ENCODE data around the gene GOLGA6D. TPM values are rescaled to one million over a fixed set of nuclear protein-coding genes. Genes with fewer than 3 reads are reported as not detected.
"Not testable (repeated sequence)": the region's sequence is repeated elsewhere in the genome, so short reads cannot be mapped to it uniquely, and the experiment has no call there.

The GOLGA6D gene
- total RNA-seq, 1 donor from 2014 or later, result not detected

- intact Hi-C loops (cut with DNase I), result no loop called here
- H3K4me1 ChIP-seq, result no peaks in the 10 kb centered on the region
- no peak for ATAC-seq
Observed at GRCh38 chr15:75306188-75306587, 23.6 kb downstream of the GOLGA6D start.

GRCh38 chr15:75307778-75308390 is 25.2 kb downstream of the GOLGA6D start:
- Histone ChIP-seq H3K27me3 (peaks cover 10% of the 10 kb centered on the region), H3K4me3 (no peak overlapping the region), H3K27ac (no peak overlapping the region), H3K4me1 (no peaks in the 10 kb centered on the region), H3K36me3 (no peaks in the 10 kb centered on the region), H3K9me3 (no peaks in the 10 kb centered on the region)
- intact Hi-C loops (cut with DNase I), result no loop called here
- peak; percentile 72 for DNase-seq
- TF ChIP-seq CTCF (IDR thresholded peaks at IDR 0.05), result peak; percentile 22
- ATAC-seq, result peak; percentile 85

More at GRCh38 chr15:75306188-75306587, 23.6 kb downstream of the GOLGA6D start:
- no peak for DNase-seq
- Histone ChIP-seq H3K27ac (no peak overlapping the region), H3K27me3 (peaks cover 10% of the 10 kb centered on the region), H3K36me3 (no peaks in the 10 kb centered on the region), H3K4me3 (no peak overlapping the region), H3K9me3 (no peaks in the 10 kb centered on the region)
- no peak for TF ChIP-seq CTCF (IDR thresholded peaks at IDR 0.05)

- intact Hi-C loops (cut with DNase I), result no loop called here
- Histone ChIP-seq H3K27me3 (peaks cover 10% of the 10 kb centered on the region), H3K9me3 (no peaks in the 10 kb centered on the region), H3K4me3 (no peak overlapping the region), H3K36me3 (no peaks in the 10 kb centered on the region), H3K4me1 (no peaks in the 10 kb centered on the region), H3K27ac (no peak overlapping the region)
- no peak for TF ChIP-seq CTCF (IDR thresholded peaks at IDR 0.05)
- ATAC-seq (no peak), DNase-seq (no peak)
Observed at GRCh38 chr15:75309711-75310110, 27.1 kb downstream of the GOLGA6D start.

DNA sequence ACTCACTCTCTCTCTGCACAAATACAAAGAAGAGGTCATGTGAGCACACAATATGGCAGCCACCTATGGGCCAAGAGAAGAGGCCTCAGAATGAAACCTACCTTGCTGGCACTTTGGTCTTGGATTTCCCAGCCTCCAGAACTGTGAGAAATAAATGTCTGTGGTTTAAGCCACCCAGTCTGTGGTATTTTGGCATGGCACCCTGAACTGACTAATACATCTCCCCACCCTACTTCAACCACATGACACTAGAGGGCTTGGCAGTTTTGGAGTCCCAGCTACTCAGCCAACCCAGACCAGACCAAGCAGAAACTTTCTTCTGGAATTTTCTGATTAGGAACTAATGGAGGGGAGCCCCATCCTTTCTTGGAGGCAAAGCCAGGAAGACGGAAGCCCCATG is 29.9 kb downstream of the GOLGA6D start:
- H3K9me3 ChIP-seq; DNase-seq; H3K4me3 ChIP-seq; intact Hi-C loops (cut with DNase I); H3K4me1 ChIP-seq; H3K27me3 ChIP-seq; H3K36me3 ChIP-seq; ATAC-seq; H3K27ac ChIP-seq: not testable (repeated sequence)

DNA sequence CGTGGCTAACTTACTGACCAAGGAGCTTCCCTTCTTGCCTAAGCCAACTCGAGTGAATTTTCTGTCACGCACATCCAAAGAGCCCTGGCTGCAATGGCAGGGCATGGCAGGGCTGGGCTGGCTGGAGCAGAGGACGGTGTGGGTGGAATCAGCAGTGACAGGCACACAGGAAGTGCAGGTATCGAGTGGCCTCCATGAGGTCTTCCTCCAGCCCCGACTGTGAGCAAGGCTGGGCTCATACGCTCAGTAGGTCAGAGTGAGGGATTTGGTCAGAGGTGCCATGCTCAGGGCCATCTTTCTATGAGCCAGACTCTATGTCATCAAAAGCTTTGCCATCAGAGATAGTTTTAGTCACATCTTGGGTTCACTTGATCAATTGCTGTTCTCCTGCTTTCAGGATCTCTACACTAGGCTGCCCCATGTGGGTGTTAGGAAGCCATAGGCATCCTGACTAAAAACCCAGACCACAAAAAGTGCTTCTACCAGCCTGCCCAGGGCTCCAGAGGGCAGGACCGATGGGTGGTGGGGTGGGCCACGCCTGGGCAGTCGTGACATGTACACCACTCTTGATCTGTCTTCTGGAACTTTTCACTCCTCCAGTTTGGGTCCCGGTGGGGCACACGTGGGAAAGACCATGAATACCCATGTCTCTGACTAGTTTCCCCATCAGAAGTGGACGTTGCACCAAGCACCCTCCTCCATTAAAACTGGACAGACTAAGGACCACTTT is 30.6 kb downstream of the GOLGA6D start:
- ATAC-seq, result no peak
- no peaks in the 10 kb centered on the region for H3K36me3 ChIP-seq
- H3K27me3 ChIP-seq, result peaks cover 6% of the 10 kb centered on the region
- DNase-seq, result no peak
- H3K4me3 ChIP-seq, result no peak overlapping the region
- intact Hi-C loops (cut with DNase I), result no loop called here
- no peak overlapping the region for H3K27ac ChIP-seq
- H3K9me3 ChIP-seq, result no peaks in the 10 kb centered on the region
- H3K4me1 ChIP-seq, result no peaks in the 10 kb centered on the region
- no peak for TF ChIP-seq CTCF (IDR thresholded peaks at IDR 0.05)

- no peaks in the 10 kb centered on the region for H3K4me1 ChIP-seq
- no peak for TF ChIP-seq CTCF (IDR thresholded peaks at IDR 0.05)
- H3K9me3 ChIP-seq, result no peaks in the 10 kb centered on the region
- intact Hi-C loops (cut with DNase I), result no loop called here
- H3K27me3 ChIP-seq, result no peaks in the 10 kb centered on the region
- ATAC-seq (no peak), DNase-seq (no peak)
- no peak overlapping the region for H3K4me3 ChIP-seq
- H3K36me3 ChIP-seq, result no peaks in the 10 kb centered on the region
- no peak overlapping the region for H3K27ac ChIP-seq
Observed at GRCh38 chr15:75314552-75315290, 32.1 kb downstream of the GOLGA6D start.

- DNase-seq; H3K4me3 ChIP-seq; intact Hi-C loops (cut with DNase I); H3K9me3 ChIP-seq; H3K27ac ChIP-seq; H3K36me3 ChIP-seq; H3K4me1 ChIP-seq; H3K27me3 ChIP-seq: not testable (repeated sequence)
- peak; percentile 43 for ATAC-seq
Observed at GRCh38 chr15:75319231-75319897, 36.7 kb downstream of the GOLGA6D start.
